ENCODE measurements around the gene ZG16B.

- TF ChIP-seq POLR2A (IDR thresholded peaks at IDR 0.05; ENCODE audit: control extremely low read depth in 1 of 2, low read depth in 2 of 2, low read length in 2 of 2) = no peak
- no peak for TF ChIP-seq YY1 (IDR thresholded peaks at IDR 0.05; ENCODE audit: low read depth, low read length)
- no peak for TF ChIP-seq CTCF (IDR thresholded peaks at IDR 0.05; ENCODE audit: control extremely low read depth in 1 of 3, insufficient read depth in 1 of 3, low read depth in 1 of 3, low read length in 3 of 3)
- TF ChIP-seq CEBPB (IDR thresholded peaks at IDR 0.05; ENCODE audit: low read depth, low read length) = no peak
- TF ChIP-seq CHD1 (IDR thresholded peaks at IDR 0.05; ENCODE audit: low read depth, low read length) = no peak
- no peak for TF ChIP-seq TEAD4 (IDR thresholded peaks at IDR 0.05; ENCODE audit: low read depth, low read length)
- no peak for TF ChIP-seq MAFK (IDR thresholded peaks at IDR 0.05; ENCODE audit: low read depth, low read length)
- TF ChIP-seq ATF2 (IDR thresholded peaks at IDR 0.05; ENCODE audit: low read length) = no peak
- no peak for TF ChIP-seq ASH2L (IDR thresholded peaks at IDR 0.05; ENCODE audit: low read length)
- no peak for TF ChIP-seq SUZ12 (IDR thresholded peaks at IDR 0.05; ENCODE audit: low read length)
- no peak for TF ChIP-seq GABPA (IDR thresholded peaks at IDR 0.05; ENCODE audit: borderline replicate concordance, insufficient read depth, low read length)
- TF ChIP-seq POLR2AphosphoS5 (IDR thresholded peaks at IDR 0.05; ENCODE audit: low read depth, low read length) = no peak
- TF ChIP-seq SIN3A (conservative IDR thresholded peaks at IDR 0.05 in 1 of 2, IDR thresholded peaks at IDR 0.05 in 1 of 2; ENCODE audit: low read depth in 1 of 2, low read length in 2 of 2) = no peak
- TF ChIP-seq EZH2 (IDR thresholded peaks at IDR 0.05; ENCODE audit: low read depth, low read length, severe bottlenecking) = no peak
Measured at GRCh38 chr16:2879854-2880508, 49.9 kb downstream of the ZG16B start.

All from H1 (cell line).